Activated CD4-positive, alpha-beta T cell treated with anti-CD3 and anti-CD28 coated beads for 1 hour (primary cell): Measurements from ENCODE around the gene EME2.

Experiments
- DNase-seq: peaks from one replicate; pipeline ENCODE4 v3.0.0-alpha.2; 2020

EME2 gene

DNA sequence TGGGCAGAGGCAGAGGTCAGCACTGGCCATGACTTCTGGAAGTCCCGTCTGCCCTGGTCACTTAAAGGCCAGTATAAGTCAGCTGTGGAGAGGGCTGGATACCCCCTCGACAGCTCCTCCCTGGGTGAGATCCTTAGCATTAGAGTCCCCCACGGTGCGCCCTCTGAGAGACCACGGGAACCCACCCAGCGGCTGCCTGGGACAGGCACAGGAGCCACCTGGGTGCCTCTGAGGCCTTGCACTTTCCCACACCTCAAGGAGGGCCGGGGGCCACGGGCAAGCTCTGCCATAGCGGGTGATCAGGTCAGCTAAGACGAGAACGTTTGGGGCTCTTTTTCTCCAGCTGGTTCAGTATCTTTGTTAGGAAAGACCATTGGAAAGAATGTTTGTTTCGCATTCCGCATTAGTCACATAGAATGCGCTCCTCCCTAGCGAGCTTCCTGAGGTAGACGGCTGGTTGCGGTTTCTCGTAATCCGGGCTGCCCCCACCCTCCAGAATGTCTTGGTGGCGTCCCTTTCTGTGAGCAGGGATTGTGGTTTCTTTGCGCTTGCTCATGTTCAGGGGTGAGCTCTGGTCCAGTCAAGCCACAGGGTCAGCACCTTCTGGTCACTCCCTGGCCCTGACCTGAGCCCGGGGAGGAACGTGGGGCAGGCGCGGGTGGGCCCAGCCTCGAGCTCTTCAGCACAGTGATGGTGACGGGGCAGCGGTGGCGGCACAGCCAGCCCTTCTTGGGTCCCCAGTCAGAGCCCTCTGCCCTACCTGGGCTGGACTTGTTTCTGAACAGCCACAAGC is 26.5 kb upstream of the EME2 start:
- no peak for DNase-seq

- DNase-seq: no peak
These were observed 25.9 kb upstream of the EME2 start for GRCh38 chr16:1746693-1747195.

GRCh38 chr16:1747934-1748333 is 24.7 kb upstream of the EME2 start:
- DNase-seq: no peak

DNA sequence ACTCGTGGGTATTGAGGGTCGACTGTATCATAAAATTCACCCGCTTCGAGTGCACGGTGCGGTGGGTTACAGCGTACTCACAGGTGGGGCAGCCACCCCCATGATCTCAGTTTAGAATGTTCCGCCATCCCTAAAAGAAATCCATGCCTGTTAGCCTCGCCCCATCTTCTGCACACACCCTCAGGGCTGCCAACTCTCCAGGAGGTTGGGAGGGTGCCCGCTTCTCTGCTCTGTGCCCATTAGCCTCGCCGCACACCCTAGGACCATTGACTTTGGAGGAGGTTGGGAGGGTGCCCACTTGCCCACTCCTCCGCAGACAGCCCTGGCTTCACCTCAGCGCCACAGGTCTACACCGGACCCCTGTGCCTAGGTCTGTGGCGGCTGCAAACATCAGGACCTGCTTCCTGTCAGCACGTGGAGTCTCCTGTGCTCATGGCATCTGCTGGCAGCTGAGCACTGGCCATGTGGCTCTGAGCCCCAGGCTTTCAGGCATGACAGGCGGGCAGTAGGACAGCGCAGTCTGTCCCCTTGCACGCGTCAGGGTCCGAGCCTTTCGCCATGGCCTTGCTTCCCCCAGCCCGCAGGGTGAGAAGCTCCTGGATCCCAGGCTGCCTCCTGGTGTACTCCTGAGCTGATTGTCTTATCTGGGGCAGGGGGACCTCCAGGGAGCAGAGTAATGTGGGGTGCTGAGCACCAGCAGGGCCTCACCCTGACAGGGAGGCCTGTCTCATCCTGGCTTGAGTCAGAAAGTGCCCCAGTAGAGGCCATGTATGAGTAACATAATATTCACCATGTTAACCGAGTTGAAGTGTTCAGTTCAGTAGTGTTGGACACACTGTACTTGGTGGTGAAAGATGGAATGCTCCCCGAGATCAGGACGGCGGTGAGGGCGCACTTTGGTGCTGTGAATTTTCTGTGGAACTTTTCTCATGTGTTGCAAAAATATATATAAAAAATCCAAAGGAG is 23.2 kb upstream of the EME2 start:
- DNase-seq: no peak

- DNase-seq: no peak
These were observed 20.7 kb upstream of the EME2 start for GRCh38 chr16:1751946-1752345.

GRCh38 chr16:1752853-1753252 is 19.8 kb upstream of the EME2 start:
- no peak for DNase-seq

- DNase-seq: no peak
These were observed 18.4 kb upstream of the EME2 start for GRCh38 chr16:1754204-1754603.

- DNase-seq: no peak
These were observed 14.7 kb upstream of the EME2 start for GRCh38 chr16:1757714-1758461.

DNA sequence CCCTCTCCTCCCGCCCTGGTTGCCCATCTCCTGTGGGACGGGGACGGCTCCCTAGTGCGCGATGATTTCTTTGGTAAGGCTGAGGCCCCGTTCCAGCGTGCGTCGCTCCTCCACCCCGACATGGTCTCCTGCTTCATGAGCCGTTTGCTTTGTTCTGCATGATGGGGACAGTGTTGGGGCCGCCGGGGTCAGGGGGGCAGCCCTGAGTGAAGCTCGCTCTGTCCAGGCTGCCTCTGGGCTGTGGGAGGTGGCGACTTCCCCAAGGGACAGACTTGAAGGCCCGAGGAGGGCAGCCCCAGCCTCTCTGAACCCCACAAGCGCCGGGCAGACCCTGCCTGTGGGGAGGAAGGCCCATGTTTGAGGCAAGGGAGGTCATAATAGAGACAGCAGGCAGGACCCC is 13.7 kb upstream of the EME2 start:
- no peak for DNase-seq

DNA sequence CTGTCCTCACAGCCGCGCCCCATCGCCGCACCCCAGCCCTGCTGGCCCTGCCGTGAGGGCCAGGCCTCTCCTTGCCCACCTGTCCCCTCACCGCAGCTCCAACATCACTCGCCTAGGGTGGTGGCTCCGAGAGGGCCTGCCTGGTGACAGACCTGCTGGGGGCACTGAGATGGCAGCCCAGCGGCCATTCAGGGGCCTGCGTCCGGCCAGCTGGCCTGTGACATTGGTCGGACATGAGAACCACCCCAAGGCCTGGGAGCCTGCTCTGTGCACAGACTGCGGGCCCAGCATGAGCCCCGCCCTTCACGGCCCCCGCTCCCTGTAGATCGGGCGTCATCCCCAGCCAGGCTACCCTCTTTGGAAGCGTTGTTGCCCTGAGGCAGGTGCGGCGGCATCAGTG is 13.1 kb upstream of the EME2 start:
- no peak for DNase-seq

- DNase-seq: no peak
These were observed 11.7 kb upstream of the EME2 start for GRCh38 chr16:1760911-1761310.

DNA sequence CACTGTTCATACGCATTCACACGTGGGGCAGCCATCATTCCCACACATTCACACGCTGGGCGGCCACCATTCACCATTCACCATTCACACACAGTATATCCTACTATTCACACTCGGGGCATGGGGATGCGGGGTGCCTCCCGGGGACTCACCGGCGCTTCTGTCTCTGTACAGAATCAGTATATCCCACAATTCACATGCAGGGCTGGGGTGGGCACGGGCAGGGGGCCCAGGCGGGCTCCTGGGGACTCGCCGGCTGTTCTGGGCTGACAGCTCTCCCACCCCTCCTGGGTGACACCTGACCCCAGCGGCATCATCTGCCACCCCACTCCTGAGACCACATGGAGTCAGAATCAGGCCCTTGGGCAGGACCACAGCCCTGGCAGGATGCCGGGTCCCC is 10.9 kb upstream of the EME2 start:
- no peak for DNase-seq

- no peak for DNase-seq
These were observed 10.3 kb upstream of the EME2 start for GRCh38 chr16:1762196-1762878.

- no peak for DNase-seq
These were observed 9.6 kb upstream of the EME2 start for GRCh38 chr16:1762879-1763520.

DNA sequence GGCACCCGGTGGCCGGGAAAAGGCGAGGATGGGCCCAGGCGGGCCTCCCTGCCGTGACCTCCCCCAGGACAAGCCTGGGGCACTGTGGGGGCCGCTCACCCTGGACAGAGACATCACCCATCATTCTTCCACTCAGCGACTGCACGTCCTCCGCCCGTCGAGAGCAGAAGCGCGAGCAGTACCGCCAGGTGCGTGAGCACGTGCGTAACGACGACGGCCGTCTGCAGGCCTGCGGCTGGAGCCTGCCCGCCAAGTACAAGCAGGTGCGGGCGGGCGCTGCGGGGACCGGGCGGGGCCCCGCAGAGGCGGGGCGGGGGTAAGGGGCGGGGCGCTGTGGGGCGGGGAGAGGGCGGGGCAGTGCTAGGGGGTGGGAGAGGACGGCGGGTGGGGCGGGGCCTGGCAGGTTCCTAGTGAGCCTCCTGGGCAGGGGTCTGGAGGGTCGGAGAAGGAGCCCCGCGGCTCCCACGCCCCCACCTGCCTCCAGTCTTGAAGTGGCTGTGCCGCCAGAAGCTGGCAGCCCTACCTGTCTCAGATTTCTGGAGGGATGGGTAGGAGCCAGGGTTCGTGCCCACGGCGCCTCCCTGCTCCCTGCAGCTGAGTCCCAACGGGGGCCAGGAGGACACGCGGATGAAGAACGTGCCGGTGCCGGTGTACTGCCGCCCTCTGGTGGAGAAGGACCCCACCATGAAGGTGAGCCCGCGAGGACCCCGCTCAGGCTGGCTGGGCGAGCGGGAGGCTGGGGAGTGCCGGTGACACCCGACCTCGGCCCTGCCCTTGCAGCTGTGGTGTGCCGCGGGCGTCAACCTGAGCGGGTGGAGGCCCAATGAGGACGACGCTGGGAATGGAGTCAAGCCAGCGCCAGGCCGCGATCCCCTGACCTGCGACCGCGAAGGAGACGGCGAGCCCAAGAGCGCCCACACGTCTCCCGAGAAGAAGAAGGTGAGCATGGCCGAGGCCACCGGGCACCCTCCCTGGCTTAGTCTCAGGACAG is 8.8 kb upstream of the EME2 start:
- no peak for DNase-seq

- DNase-seq: no peak
These were observed 7.6 kb upstream of the EME2 start for GRCh38 chr16:1764971-1765370.

- no peak for DNase-seq
These were observed 6.8 kb upstream of the EME2 start for GRCh38 chr16:1765826-1766225.

DNA sequence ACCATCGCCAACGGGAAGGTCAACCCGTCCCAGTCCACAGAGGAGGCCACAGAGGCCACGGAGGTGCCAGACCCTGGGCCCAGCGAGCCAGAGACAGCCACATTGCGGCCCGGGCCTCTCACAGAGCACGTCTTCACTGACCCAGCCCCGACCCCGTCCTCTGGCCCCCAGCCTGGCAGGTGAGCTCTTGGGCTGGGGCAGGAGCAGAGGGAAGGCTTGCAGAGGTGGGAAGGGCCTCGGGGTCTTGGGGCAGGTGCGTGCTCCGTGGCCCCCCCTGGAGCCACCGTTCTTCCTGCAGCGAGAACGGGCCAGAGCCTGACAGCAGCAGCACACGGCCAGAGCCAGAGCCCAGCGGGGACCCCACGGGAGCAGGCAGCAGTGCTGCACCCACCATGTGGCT is 6.4 kb upstream of the EME2 start:
- no peak for DNase-seq

DNA sequence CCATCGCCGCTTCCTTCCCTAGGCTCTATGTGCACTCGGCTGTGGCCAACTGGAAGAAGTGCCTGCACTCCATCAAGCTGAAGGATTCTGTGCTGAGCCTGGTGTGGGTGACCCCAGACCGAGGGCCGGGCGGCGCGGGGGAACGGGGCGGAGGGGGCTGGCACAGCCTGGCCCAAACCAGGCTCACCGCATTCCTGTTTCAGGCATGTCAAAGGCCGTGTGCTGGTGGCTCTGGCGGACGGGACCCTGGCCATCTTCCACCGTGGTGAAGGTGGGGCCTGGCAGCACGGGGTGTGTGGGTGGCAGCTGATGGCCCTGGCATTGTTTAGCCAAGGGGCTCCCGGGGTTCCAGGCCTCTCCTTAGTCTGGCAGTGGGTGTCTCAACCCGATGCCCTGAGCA is 5.9 kb upstream of the EME2 start:
- DNase-seq: no peak

DNA sequence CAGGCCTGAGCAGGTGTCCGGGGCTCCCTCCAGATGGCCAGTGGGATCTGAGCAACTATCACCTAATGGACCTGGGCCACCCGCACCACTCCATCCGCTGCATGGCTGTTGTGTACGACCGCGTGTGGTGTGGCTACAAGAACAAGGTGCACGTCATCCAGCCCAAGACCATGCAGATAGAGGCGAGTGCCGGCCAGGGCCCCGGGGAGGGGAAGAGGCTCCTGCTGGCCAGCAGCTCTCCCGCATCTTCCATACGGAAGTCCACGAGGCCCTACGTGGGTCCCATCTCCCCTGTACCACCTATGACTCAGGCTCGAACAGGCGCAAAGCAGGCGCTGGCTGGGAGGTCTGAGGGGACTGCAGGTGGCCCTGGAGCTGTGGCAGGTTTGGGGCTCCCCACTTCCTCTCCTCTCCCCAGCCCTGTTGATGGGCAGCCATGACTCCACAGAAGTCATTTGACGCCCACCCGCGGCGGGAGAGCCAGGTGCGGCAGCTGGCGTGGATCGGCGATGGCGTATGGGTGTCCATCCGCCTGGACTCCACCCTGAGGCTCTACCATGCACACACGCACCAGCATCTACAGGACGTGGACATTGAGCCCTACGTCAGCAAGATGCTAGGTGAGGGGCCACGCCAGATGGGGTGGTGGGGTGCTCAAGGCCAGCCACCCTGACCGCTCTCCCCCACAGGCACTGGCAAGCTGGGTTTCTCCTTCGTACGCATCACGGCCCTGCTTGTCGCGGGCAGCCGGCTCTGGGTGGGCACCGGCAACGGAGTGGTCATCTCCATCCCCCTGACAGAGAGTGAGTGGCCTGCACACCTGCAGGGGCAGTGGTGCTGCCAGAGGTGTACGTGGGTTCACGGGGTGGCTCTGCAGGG is 5.3 kb upstream of the EME2 start:
- DNase-seq: no peak
